Measurements from ENCODE around the gene GASK1B.

GASK1B gene

DNA sequence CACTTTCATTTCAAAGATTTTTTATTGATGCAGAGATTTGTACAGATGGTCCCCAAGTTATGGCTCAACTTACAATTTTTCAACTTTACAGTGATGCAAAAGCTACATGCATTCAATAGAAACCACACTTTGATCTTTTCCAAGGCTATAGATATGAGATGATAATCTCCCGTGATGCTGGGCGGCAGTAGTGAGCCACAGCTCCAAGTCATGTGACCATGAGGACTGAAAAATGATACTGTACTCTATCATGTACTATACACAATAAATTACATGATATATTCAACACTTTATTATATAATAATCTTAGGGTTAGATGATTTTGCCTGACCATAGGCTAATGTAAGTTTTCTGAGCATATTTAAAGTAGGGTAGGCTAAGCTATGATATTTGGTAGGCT is 14.0 kb upstream of the GASK1B start:
- no peak for DNase-seq (ENCODE audit: low read depth)

DNA sequence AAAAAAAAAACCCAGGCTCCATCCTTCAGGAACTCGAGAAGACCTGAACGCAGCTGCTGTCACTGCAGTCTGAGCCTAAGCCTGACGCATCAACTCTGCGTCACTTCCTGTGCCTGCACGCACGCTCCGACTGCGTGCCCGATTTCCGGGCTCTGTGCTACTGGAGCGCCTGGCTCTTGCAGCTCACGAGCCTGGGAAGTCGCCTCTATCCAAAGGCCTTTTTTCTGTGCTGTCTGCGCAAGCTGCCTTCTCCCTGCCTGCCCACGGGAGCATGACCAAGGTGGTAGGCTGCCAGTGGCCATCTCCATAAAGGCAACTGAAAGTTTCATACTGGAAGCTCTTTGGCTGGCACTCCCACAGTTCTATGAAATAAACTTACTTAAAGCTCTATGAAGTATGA is 9.9 kb upstream of the GASK1B start:
- DNase-seq (ENCODE audit: low read depth) = no peak

DNA sequence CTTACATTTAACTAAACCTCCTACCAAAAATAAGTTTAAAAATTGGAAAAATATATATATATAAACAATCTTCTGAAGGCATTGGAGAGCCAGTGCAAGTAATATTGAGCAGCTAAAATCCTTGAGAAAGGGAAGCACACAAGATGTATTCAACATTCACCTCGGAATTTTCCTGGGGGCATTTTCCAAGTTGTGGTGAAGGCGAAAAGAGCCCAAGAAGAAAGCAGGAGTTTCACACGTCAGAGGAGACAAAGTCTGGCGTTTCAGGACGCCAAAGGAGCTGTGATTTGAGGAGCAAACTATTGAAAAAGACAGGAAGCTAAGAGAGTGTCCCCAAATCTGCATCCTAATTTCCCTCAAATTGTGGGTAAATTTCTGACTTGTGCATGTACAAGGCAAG is 9.1 kb upstream of the GASK1B start:
- no peak for DNase-seq (ENCODE audit: low read depth)

DNA sequence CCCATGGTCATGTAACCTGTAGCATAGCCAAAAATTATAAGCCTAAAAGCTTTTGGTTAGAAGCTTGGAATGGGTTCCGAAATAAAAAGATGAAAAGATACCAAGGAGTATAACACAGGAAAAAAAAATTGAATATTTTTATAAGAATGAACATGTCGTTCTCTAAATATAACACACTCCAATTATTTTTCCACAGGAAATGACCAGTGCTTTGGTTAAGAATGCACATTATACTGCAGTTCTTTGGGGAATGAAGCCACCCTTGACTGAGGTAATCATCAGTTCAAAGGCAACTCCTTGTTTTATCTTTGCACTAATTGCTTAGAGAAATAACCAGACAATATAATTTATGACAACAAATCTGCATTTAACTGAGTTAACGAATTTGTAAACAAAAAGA is 6.6 kb upstream of the GASK1B start:
- no peak for DNase-seq (ENCODE audit: low read depth)

DNA sequence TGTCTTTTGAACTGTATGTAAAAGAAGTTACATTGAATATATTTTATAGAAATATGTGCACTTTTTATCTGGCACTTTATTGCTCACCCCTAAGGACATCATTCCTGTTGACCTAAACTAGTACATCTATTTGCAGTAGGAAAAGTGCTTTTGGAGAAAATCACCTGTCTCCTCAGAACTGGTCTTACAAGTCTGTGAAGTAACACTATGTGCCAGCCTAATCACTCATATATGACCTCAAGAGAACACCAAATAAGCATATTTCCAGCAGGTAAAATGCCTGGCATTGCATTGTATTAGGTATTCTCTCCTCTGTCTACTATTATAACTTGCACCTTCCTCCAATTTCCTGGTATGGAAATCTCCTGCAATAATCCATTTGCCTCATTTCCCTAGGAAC is 4.0 kb upstream of the GASK1B start:
- no peak for DNase-seq (ENCODE audit: low read depth)

DNA sequence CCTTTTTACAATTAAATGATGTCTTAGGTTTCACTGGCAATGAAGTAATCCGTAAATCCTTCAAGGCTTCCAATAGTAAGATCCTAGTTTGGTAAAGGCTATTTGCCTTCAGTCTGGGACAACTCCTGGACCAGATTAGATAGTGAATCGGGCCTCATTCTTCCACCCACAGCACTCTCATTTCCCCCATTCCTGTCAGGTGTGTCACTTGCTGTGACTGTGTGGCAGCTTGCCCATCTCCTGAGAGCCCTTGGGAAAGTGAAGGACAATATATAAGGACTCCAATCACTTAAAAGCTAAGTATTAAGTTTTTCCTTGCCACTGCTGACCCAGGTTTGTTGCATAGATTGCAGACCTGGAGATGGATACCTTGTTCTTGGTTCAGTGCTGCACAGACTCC is 3.3 kb upstream of the GASK1B start:
- no peak for DNase-seq (ENCODE audit: low read depth)

DNA sequence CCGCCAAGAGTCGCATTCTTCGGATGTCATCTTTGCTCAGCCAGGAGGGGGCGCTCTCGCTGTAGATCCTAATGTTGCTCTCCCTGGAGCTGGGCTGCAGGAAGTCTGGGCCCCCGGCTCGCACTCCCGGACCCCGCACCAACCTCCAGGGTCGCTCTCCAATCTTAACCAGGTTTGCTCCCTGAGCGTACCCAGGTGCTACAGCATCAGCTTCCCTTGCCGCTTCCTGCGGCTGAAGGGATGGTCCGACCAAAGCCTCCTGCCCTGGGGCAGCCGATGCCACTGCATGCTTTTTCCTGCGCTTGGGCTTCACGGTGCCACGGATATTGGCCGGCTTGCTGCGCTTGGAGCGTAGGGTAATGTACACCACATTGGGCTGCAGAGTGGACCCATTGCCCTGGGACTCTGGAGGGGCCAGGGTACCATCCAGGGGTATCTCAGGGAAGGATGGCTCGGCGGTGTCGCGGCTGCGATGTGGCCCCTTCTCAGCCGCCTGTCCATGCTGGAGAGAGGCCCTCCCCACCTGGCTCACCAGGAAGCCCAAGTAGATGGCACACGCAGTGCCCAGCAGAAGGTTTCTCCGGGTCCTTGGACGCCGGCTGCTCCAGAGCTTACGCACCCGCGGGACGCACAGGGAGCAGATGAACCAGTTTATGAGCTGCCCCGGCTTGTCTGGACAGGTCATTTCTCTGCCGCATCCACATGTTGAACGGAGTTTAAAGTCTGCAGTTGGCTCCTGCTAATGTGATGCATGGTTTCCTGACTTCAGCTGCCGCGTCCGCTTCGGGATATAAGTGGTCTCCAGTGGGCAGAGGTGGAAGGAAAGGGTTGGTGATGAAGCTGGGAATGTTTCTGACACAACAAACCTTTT is 1.9 kb downstream of the GASK1B start:
- DNase-seq (ENCODE audit: low read depth) = no peak

DNA sequence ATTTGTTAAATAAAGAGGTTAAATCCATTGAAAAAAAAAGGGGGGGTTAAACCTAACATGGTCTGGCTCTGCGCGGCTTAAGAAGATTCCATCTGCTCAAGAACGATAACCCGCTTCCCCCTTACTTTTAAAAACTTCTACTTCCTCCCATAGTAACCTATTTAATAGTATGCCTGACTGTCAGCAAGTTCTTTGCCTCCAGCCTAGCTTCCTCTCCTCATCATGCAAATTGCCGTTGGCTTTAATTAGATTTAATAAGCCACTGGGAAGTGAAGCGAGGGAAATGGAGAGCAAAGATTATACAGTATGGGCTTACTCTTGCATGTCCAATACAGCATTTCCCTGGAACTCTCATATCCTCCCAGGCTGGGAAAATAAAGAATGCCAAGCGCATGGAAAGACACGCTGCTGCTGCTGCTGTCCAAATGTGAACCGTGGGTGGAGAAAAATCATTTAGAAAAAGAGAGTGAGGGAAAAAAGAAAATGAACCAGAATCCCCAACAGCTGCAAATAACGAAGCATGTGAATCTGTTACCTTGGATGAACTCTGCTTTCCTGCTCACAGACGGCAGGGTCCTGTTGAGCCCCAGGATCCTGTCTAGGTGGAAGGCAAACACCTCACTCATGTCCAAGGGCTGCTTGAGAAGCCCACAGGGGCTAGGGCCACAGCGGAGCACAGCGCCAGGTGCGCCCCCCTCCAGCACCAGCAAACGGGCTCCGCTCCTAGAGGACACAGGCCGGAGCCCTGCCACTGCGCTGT is 2.7 kb downstream of the GASK1B start:
- DNase-seq (ENCODE audit: low read depth) = no peak

DNA sequence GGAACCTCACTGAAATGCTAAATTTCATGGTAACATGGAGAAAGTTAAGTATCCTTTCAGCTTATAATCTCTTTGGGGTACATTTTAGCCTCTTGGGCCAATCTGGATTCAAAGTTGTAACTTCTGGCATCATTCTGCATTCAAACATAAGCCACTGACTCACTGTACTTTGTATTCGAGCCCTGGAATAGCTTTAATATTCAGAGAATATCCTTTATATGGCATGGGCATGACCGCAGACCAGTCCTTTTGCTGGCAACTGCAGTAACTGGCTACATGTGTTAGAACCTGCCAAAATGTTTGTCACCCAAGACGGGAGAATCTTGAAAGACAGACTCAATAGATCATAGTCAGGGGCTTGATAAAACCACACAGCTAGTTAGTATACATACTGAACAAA is 3.3 kb downstream of the GASK1B start:
- DNase-seq (ENCODE audit: low read depth) = peak; percentile 8

DNA sequence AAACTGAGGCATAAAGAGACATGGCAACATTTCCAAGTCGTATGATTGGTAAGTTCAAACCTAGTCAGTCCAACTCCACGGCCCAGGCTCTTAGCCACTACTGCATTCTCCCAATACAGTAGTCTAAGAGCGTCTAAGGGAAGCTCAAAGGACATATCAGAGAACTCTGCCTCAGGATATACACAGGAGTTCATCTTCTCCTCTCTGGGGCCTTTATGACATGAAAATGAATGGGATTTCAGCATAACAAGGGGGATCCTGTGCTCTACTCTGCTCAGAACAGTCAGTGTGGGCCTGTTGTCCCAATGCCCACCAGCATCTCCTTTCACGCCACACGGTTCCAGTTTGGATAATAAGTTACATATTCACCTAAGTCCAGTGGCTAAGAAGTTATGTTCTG is 4.2 kb downstream of the GASK1B start:
- DNase-seq (ENCODE audit: low read depth) = no peak

DNA sequence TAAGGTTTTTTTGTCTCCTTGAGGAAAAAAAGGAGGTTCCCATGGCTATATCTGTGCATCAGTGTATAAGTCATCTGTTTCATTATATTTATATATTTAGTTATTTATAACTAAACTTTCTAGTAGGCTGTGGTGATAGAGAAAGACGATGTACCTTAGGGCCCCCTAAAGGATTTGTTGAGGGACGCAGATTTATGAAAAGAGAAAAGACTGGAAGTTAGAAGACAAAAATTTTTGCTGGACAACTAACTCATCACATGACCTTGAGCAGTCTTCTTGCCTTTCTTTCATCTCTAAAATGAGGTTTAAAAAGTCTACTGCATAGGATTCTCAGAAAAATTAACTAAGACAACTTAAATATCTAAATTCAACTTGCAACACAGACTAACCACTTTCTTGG is 6.1 kb downstream of the GASK1B start:
- no peak for DNase-seq (ENCODE audit: low read depth)

DNA sequence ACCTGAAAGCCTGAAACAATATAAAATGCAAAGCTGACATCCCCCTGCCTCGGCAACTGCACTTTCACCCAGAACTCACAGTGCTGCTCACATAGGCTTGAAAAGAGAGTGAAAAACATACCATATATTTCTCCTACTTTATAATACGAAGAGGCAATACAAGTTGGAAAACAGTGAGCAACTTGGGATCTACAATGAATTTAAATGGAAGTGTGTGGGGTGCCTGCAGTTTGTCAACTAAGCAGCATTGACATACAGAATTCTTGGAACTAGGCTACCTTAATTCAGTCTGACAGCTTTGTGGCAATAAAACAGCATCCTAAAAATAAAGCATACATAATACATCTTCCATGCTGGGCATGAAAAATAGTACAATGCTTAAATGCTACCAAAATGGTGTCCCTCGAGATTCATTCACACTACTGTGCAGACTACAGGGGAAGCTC is 8.0 kb downstream of the GASK1B start:
- DNase-seq (ENCODE audit: low read depth) = no peak

DNA sequence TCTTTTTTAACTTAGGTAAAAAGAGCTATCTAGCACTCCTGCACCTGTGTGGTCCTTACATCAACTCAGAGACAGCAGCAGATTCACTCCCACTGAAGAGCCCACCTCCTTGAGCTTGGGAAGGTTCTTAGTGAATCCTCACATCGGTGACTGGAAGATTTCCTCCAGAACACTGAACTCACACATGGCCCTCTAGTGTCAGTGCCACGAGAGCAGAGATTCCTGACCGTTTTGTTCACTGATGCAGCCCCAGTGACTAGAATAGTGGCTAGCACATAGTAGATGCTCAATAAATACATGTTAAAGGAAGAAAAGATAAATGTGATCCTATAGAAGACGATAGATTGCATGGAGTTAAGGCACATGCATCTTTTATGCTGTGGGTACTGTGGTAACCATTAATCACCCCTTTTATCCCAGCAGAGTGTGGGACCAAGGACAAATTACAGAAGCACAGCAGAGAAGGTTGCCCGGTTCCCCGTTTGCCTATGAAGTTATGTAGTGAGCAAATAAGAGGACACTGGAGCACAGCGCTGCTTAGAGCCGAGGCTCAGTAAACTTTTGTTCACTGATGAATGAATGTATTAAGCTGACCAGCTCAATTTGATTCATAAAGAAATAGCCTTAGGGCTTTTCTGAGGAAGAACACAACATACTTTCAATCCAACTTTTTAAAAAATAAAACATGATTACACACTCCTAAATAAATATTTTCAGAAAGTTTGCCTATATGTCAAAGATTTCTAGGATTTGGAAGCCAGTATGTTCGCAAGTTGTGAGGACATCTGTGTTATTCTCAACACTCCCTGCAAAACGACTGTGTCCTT is 8.7 kb downstream of the GASK1B start:
- no peak for DNase-seq (ENCODE audit: low read depth)

DNA sequence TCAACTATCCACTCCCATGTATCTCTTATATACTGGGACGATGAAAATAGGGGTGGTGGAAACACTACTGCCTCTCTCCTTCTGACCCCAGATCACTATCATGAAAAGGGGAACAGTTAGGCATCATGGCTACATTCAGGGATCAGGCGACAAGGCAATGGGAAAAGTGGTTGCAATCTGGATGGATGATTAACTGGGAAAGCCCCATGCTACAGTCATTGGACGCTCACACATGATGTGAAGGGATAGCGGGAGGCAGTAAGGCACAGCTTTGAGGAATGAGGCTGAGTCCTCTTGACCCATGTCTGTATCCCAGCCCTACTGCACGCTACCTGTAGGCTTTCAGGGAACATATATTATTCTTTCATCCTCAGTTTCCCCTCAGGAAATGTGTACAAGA is 10.2 kb downstream of the GASK1B start:
- no peak for DNase-seq (ENCODE audit: low read depth)

DNA sequence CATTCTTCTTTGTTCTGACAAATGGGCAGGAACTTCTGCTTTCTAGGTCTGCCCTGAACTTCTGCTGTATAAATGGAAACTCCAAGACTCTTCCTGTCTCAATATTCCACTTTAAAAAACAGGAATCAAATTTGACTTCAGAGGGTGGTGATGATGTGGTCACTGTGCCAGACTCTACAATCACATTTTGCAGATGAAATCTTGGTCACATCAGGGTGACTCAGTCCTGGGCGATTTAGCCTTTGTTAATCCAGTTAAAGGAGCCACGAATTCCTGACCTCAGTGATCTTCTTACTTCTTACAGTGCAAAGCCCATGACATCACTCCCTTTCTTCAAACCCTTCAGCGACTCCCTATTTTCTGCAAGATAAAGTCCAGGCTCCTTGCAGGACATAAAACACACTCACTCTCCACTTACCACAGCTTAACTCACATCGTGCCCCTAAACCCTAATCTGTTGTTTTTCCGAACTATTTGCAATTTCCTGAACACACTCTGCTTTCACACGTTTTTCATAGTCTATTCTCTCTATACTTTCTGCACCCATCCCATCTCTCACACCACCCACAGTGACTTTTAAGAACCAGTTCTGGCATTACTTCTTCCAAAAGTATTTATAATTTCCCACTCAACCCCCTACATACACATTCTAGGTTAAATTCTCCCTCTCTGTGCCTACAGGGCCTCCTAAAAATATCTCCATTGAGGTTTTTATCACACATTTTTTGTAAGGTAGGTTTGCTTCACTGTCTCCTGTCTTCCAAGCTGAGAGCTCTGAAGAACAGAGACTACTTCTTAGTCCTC is 11.1 kb downstream of the GASK1B start:
- DNase-seq (ENCODE audit: low read depth) = peak; percentile 18

DNA sequence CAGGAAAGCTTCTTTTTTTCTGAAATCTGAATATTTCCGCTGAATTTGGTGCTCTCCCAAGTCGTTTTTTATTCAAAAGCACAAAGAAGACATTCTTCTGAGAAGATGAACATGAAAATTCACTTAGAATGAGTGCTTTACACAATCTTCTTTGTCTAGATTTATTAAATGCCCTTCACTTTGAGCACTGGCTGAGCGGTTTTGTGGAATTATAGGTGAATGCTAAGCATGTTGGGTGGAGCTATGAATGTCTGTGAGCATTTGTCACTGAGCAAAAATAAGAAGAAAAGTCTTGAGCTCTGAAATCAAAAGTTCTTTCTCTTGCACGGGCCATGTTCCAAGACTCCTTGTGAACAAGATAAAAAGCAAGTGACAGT is 13.1 kb downstream of the GASK1B start:
- DNase-seq (ENCODE audit: low read depth) = no peak

DNA sequence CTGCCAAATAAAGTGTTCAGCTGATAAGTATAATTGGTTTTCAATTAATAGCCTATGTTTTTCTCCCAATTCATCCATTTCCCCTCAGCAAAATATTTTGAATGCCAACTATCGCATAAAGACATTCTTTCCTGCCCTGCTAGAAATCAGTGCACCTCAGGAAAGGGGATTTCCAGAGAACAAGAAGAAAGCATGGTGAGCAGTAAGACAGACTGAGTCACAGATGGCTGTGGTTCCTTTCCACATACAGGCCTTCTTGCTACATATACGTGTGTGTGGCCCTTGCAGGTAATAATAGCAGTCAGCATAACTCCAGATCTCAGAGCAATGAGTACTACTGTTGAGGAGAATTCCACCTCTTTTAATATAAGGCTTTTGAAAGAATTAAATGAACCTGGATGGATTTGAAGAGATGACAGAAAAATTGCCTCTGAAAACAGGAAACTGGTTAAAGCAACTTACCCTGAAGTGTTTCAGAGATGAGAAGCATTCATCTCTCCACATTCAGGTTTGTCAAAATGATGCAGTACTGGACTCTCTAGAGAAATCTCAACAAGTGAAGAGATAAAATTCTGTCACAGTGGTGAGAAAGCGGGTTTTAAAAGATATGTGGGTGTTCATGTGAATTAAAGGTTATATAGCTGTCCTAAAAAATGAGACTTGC is 13.6 kb downstream of the GASK1B start:
- DNase-seq (ENCODE audit: low read depth) = no peak

DNA sequence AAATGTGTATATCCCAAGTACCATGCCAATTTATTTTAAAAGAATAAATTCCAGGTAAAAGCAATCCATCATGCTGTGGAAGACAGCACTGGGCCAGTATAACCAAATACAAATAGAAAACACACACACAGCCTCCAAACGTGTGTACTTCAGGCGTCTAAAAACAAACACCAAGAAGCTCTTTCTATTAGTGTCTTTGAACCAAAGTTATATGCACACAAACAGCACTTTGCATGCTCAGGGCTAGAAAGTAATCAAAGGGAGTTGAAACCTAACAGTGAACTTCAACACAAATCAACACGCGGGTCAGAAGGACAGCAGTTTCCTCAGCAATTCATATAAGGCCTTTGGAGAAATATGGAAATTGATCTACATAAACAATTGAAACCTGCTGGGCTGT is 15.4 kb downstream of the GASK1B start:
- no peak for DNase-seq (ENCODE audit: low read depth)

DNA sequence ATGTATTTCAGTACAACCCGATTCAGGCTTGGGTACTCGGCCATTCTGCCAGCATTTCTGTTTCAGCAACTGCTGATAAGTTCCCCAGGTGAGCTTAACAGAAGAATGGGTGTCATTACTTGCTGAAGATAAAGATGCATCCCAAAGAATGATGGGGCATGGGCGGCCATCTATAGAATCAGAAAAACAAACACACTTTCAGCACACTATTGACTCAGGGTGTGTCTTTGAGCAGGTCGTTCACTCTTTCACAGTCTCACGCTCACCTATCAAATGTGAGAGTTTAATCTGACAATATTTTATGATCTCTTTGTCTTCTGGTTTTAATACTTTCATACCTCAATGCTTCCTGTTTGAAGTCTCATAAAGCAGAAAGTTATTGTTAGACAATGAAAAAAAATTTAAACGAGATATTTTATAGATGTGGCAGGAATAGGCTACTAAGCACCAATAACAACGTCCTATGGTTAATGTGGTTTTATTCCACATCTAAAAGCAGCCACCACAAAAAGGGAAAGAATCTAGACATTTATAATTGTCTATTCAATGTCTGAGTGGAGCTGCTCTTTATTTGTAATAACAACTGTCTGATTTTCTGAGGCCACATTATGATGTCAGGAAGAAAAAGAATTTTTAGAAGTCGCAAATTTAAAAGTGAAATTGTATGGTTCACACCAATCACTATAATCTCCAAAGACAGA is 17.0 kb downstream of the GASK1B start:
- no peak for DNase-seq (ENCODE audit: low read depth)

DNA sequence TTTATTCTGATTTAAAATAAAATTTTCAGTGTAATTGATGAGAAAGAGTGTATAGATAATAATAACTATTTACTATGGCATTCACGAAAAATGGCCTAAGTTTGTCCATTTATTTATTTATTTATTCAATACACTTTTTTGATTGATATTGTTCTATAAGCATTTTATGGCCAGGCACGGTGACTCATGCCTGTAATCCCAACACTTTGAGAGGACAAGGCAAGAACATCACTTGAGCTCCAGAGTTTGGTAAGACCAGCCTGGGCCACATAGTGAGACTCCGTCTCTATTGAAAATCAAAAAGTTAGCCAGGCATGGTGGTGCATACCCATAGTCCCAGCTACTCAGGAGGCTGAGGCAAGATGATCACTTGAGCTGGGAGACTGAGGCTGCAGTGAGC is 25.7 kb downstream of the GASK1B start:
- DNase-seq (ENCODE audit: low read depth) = no peak

DNA sequence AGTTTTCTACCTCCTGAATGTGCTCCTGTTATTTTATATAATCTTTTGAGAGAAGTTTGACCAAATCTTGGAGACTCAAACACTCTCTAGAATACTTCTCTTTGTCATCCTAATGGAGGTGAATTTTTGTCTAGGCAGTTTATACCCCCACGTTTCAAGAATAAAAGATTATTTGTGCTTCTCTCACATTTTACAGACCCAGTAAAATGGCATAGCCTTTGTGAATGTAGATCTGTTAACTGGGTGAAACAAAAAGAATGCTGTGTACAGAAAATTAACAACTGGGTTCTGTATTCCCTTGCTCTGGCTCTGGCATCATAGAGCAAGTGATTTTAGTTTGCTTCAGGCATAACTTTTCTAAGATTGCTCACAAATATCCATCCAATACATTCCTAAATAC is 26.1 kb downstream of the GASK1B start:
- no peak for DNase-seq (ENCODE audit: low read depth)

Data from fibroblast of the conjunctiva (primary cell).